Gastrocnemius medialis (tissue), 4 donors: ENCODE results near the gene ARHGAP24.

ENCODE experiments used
- POLR2A ChIP-seq, 2 donors: fragments of 450-650 bp; IDR thresholded peaks; one replicate each; pipeline ENCODE4 v1.6.1; 2017; ENCODE audit warnings: antibody characterized with exemption in 2 of 2, mild to moderate bottlenecking in 2 of 2, moderate library complexity in 2 of 2
- TF ChIP-seq, protein P1 (sequence below), 5 experiments: fragments of 450-650 bp in 3 of 5; fragments of 200-600 bp in 2 of 5; sonication (generic) in 2 of 5; IDR thresholded peaks in 4 of 5; conservative IDR thresholded peaks in 1 of 5; 1 replicate in 4 of 5; 2 replicates in 1 of 5; pipeline ENCODE4 v1.5.1; 2016 to 2019; ENCODE audit warnings: antibody characterized with exemption in 5 of 5, mild to moderate bottlenecking in 3 of 5, moderate library complexity in 3 of 5

DNA sequence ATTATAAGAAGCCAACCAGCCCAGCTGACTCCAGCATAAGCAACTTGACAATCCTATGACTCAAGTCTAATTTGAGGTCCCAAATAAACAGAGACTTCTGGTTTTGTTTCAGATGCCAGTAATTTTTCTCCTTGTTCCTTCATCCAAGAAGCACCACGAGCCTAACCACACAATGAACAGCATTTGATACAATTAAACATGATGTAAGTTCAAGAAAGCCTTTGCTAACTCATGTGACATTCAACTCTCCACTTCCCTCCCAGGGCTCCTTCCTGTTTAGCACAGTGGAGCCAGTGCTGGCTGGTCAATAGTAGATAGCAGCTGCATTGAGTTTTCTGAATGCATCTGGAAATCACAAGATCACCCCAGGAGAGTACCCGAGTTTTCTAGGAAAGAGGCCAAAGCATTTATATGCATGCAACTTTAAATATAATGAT, 206.3 kb downstream of the ARHGAP24 start:
- TF ChIP-seq, protein P1, sequence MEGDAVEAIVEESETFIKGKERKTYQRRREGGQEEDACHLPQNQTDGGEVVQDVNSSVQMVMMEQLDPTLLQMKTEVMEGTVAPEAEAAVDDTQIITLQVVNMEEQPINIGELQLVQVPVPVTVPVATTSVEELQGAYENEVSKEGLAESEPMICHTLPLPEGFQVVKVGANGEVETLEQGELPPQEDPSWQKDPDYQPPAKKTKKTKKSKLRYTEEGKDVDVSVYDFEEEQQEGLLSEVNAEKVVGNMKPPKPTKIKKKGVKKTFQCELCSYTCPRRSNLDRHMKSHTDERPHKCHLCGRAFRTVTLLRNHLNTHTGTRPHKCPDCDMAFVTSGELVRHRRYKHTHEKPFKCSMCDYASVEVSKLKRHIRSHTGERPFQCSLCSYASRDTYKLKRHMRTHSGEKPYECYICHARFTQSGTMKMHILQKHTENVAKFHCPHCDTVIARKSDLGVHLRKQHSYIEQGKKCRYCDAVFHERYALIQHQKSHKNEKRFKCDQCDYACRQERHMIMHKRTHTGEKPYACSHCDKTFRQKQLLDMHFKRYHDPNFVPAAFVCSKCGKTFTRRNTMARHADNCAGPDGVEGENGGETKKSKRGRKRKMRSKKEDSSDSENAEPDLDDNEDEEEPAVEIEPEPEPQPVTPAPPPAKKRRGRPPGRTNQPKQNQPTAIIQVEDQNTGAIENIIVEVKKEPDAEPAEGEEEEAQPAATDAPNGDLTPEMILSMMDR (IDR thresholded peaks at IDR 0.05 in 4 of 5, conservative IDR thresholded peaks at IDR 0.05 in 1 of 5) = no peak
- no peak for TF ChIP-seq POLR2A (IDR thresholded peaks at IDR 0.05)
